Vagina (tissue), 2 donors: ENCODE data around the gene CEBPA. TPM values are rescaled to one million over a fixed set of nuclear protein-coding genes. Genes with fewer than 3 reads are reported as not detected.

Experiments
- DNase-seq, 2 donors: peaks; one replicate each; pipeline ENCODE4 v3.0.0-alpha.2; 2017; ENCODE audit errors: extremely low spot score in 2 of 2
- H3K27ac ChIP-seq: fragments of 200-600 bp; sonication (generic); one replicate; pipeline ENCODE4 v1.5.1; 2019
- H3K27me3 ChIP-seq: fragments of 200-600 bp; sonication (generic); one replicate; pipeline ENCODE4 v1.5.1; 2019
- H3K36me3 ChIP-seq, 2 donors: fragments of 200-600 bp; sonication (generic); one replicate each; pipeline ENCODE4 v1.5.1; 2017 to 2019
- H3K4me1 ChIP-seq: fragments of 200-600 bp; sonication (generic); one replicate; pipeline ENCODE4 v1.5.1; 2019
- H3K4me3 ChIP-seq, 2 donors: fragments of 200-600 bp; sonication (generic); 1 replicate in 1 of 2; 2 replicates in 1 of 2; pipeline ENCODE4 v1.5.1; 2016 to 2019
- H3K9me3 ChIP-seq: fragments of 200-600 bp; sonication (generic); one replicate; pipeline ENCODE4 v1.5.1; 2019
- CTCF ChIP-seq, 3 experiments: fragments of 450-650 bp in 2 of 3; fragments of 200-600 bp in 1 of 3; sonication (generic) in 1 of 3; IDR thresholded peaks; one replicate each; pipeline ENCODE4 v1.5.1; 2017 to 2019; ENCODE audit warnings: antibody characterized with exemption in 3 of 3, mild to moderate bottlenecking in 2 of 3, moderate library complexity in 2 of 3
- POLR2A ChIP-seq, 2 donors: fragments of 450-650 bp; IDR thresholded peaks; one replicate each; pipeline ENCODE4 v1.6.1; 2017; ENCODE audit warnings: antibody characterized with exemption in 2 of 2, mild to moderate bottlenecking in 2 of 2, moderate library complexity in 2 of 2
- POLR2AphosphoS5 ChIP-seq, 2 donors: sonication (generic); formaldehyde crosslinking; IDR thresholded peaks; one replicate each; pipeline ENCODE4 v1.9.0; 2017; ENCODE audit warnings: antibody characterized with exemption in 2 of 2, mild to moderate bottlenecking in 2 of 2, low read depth in 1 of 2; ENCODE audit not compliant: insufficient read depth in 1 of 2
- intact Hi-C: fragments of 100-400 bp; cut with DNase I; formaldehyde crosslinking; loops from one replicate; pipeline ENCODE4 v1.15.1; 2023
- total RNA-seq: library from RNA; depleted of rRNA; stranded (reverse); fragments of >200 nt; gene quantifications from one replicate; pipeline ENCODE4 v1.2.3, GENCODE V29; 2016

CEBPA gene
- total RNA-seq, 1 donor from 2014 or later, result 38.3 TPM

- no peaks in the 10 kb centered on the region for H3K4me1 ChIP-seq
- no peak overlapping the region for H3K27ac ChIP-seq
- H3K9me3 ChIP-seq, result no peaks in the 10 kb centered on the region
- H3K4me3 ChIP-seq, result no peak overlapping the region
- DNase-seq, result no peak
- no peaks in the 10 kb centered on the region for H3K36me3 ChIP-seq
- intact Hi-C loops, result no loop called here
- H3K27me3 ChIP-seq, result no peaks in the 10 kb centered on the region
- no peak for TF ChIP-seq POLR2A (IDR thresholded peaks at IDR 0.05)
- TF ChIP-seq POLR2AphosphoS5 (IDR thresholded peaks at IDR 0.05; ENCODE audit: insufficient read depth in 1 of 2, low read depth in 1 of 2), result no peak
- no peak for TF ChIP-seq CTCF (IDR thresholded peaks at IDR 0.05)
Observed at GRCh38 chr19:33333642-33334041, 31.3 kb upstream of the CEBPA start.

GRCh38 chr19:33333151-33333550, 30.8 kb upstream of the CEBPA start:
- TF ChIP-seq CTCF (IDR thresholded peaks at IDR 0.05), result no peak
- no peak for TF ChIP-seq POLR2AphosphoS5 (IDR thresholded peaks at IDR 0.05; ENCODE audit: insufficient read depth in 1 of 2, low read depth in 1 of 2)
- TF ChIP-seq POLR2A (IDR thresholded peaks at IDR 0.05), result no peak
- Histone ChIP-seq H3K4me1 (no peaks in the 10 kb centered on the region), H3K27ac (no peak overlapping the region), H3K27me3 (no peaks in the 10 kb centered on the region), H3K9me3 (no peaks in the 10 kb centered on the region), H3K4me3 (no peak overlapping the region), H3K36me3 (no peaks in the 10 kb centered on the region)
- intact Hi-C loops, result no loop called here
- DNase-seq, result no peak

DNA sequence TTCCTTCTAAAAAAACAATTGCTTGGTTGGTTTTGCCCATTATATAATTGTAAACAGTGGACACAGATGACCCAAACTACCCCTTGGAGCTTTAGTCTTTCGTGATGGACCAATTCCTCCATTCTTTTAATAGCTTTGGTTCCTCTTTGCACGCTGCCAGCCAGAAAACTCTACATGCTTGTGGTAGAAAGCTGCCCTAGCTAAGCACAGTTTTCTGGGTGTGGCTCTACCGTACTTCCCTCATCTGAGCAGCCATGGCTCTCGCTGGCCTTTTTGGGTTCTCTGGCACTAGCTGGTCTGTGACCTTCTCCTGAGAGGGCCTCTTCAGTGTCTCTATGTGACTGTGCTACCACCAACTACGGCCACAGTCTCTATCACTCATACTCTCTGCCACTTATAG, 29.9 kb upstream of the CEBPA start:
- H3K27me3 ChIP-seq, result no peaks in the 10 kb centered on the region
- no peaks in the 10 kb centered on the region for H3K36me3 ChIP-seq
- no peak overlapping the region for H3K4me3 ChIP-seq
- H3K27ac ChIP-seq, result no peak overlapping the region
- no peak for DNase-seq
- TF ChIP-seq POLR2A (IDR thresholded peaks at IDR 0.05) (no peak), POLR2AphosphoS5 (IDR thresholded peaks at IDR 0.05; ENCODE audit: insufficient read depth in 1 of 2, low read depth in 1 of 2) (no peak), CTCF (IDR thresholded peaks at IDR 0.05) (no peak)
- no peaks in the 10 kb centered on the region for H3K4me1 ChIP-seq
- intact Hi-C loops, result no loop called here
- H3K9me3 ChIP-seq, result no peaks in the 10 kb centered on the region

- Histone ChIP-seq H3K4me3 (no peak overlapping the region), H3K36me3 (no peaks in the 10 kb centered on the region), H3K27ac (no peak overlapping the region), H3K9me3 (no peaks in the 10 kb centered on the region), H3K4me1 (no peaks in the 10 kb centered on the region), H3K27me3 (no peaks in the 10 kb centered on the region)
- intact Hi-C loops, result no loop called here
- no peak for DNase-seq
- TF ChIP-seq POLR2AphosphoS5 (IDR thresholded peaks at IDR 0.05; ENCODE audit: insufficient read depth in 1 of 2, low read depth in 1 of 2), result no peak
- TF ChIP-seq CTCF (IDR thresholded peaks at IDR 0.05), result no peak
- TF ChIP-seq POLR2A (IDR thresholded peaks at IDR 0.05), result no peak
Observed at GRCh38 chr19:33329736-33330135, 27.4 kb upstream of the CEBPA start.

DNA sequence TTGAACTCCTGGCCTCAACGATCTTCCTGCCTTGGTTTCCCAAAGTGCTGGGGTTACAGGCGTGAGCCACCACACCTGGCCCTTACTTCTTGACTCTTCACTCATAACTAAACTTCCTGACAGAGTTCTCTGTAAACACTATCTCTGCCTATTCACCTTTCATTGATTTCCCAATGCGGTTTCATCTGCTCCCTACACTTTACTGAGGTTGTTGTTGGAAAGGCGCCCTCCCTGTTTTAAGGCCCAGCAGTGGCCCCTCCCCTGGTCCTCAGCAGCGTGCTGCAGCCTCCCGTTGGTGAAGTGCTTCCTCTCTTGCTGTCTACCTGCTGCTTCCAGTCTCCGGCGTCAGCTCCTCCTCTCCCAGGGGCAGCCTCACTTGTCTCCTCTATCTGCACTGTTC, 26.7 kb upstream of the CEBPA start:
- H3K4me3 ChIP-seq, result no peak overlapping the region
- DNase-seq, result no peak
- H3K27ac ChIP-seq, result no peak overlapping the region
- TF ChIP-seq POLR2A (IDR thresholded peaks at IDR 0.05) (no peak), CTCF (IDR thresholded peaks at IDR 0.05) (no peak), POLR2AphosphoS5 (IDR thresholded peaks at IDR 0.05; ENCODE audit: insufficient read depth in 1 of 2, low read depth in 1 of 2) (no peak)
- H3K9me3 ChIP-seq, result no peaks in the 10 kb centered on the region
- no peaks in the 10 kb centered on the region for H3K4me1 ChIP-seq
- H3K36me3 ChIP-seq, result no peaks in the 10 kb centered on the region
- H3K27me3 ChIP-seq, result no peaks in the 10 kb centered on the region
- intact Hi-C loops, result no loop called here
